OCI-LY3 (cell line): ENCODE measurements around the gene HMCN1.

ENCODE experiments used
- CTCF ChIP-seq: fragments of 200-600, 300-600 bp; sonication (generic); IDR thresholded peaks from 2 replicates; pipeline ENCODE4 v1.5.1; 2014; ENCODE audit warnings: antibody characterized with exemption, low read length, low read depth
- EZH2phosphoT487 ChIP-seq: fragments of 200-600 bp; shearing (Covaris generic); IDR thresholded peaks from 2 replicates; pipeline ENCODE4 v1.6.1; 2018; ENCODE audit warnings: antibody characterized with exemption, mixed run types, low read depth

DNA sequence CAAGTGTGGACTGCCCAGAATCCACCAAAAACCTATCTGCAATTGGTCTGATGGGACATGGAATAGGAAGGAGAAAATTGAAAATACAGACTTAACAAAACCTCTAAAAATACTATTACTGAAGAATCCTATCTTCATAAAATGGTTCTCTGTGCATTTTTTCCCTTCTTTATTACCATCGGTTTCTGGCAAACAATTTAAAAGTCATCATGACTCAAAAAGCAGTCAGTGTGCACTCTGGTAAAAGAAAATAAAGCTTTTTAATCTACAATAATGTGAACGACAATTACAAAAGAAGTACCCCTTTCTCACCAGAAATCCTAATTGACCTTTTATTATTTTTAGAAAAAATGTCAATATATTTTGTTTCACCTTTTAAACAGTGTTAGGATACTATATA is 454.5 kb downstream of the HMCN1 start:
- no peak for TF ChIP-seq CTCF
- no peak for TF ChIP-seq EZH2phosphoT487
